Right lobe of liver (tissue), 6 donors: ENCODE measurements around the gene DMRTC2. TPM values are rescaled to one million over a fixed set of nuclear protein-coding genes. Genes with fewer than 3 reads are reported as not detected.
A peak's percentile ranks its signal among the peaks of the same experiment; 100 is the strongest.

Experiments
- ATAC-seq, 4 donors: fragments of 200-7000 bp; cut with Tn5 transposase; one replicate each; pipeline ENCODE4 v1.9.1; 2020; ENCODE audit warnings: mild to moderate bottlenecking in 4 of 4, moderate library complexity in 4 of 4
- DNase-seq, 3 donors: peaks; one replicate each; pipeline ENCODE4 v3.0.0-alpha.2; 2020
- H3K27ac ChIP-seq, 3 donors: fragments of 200-600 bp; one replicate each; pipeline ENCODE4 v1.8.0; 2022
- H3K27me3 ChIP-seq, 2 donors: fragments of 200-600 bp; one replicate each; pipeline ENCODE4 v1.8.0; 2022
- H3K36me3 ChIP-seq, 4 donors: fragments of 200-600 bp; sonication (generic) in 1 of 4; one replicate each; pipeline versions ENCODE4 v1.5.1 to v1.8.0; 2017 to 2022; ENCODE audit warnings: control low read depth in 1 of 4
- H3K4me1 ChIP-seq, 4 donors: fragments of 200-600 bp; sonication (generic) in 1 of 4; one replicate each; pipeline versions ENCODE4 v1.5.1 to v1.8.0; 2017 to 2022; ENCODE audit warnings: control low read depth in 1 of 4
- H3K4me3 ChIP-seq, 3 donors: fragments of 200-600 bp; one replicate each; pipeline ENCODE4 v1.8.0; 2022
- H3K9me3 ChIP-seq, 4 donors: fragments of 200-600 bp; sonication (generic) in 1 of 4; one replicate each; pipeline versions ENCODE4 v1.5.1 to v1.8.0; 2017 to 2022; ENCODE audit warnings: control low read depth in 1 of 4
- CTCF ChIP-seq, 4 donors: fragments of 200-600 bp in 3 of 4; fragments of 450-650 bp in 1 of 4; IDR thresholded peaks; one replicate each; pipeline versions ENCODE4 v1.5.1 to v1.8.0; 2016 to 2022; ENCODE audit warnings: antibody characterized with exemption in 4 of 4, mild to moderate bottlenecking in 2 of 4
- POLR2A ChIP-seq: fragments of 450-650 bp; IDR thresholded peaks from one replicate; pipeline ENCODE4 v1.6.1; 2017; ENCODE audit warnings: antibody characterized with exemption, mild to moderate bottlenecking
- WGBS: methylation state at CpG from one replicate; pipeline ENCODE4 v1.1.6; 2018; ENCODE audit warnings: low coverage, low lambda C conversion rate; ENCODE audit not compliant: insufficient coverage; ENCODE audit errors: missing lambda C conversion rate; 5-methylcytosine and 5-hydroxymethylcytosine counted together
- intact Hi-C, 2 donors: fragments of 100-400 bp; cut with DNase I; formaldehyde crosslinking; loops; one replicate each; pipeline versions ENCODE4 v1.11.2 to v1.14.1; 2022
- total RNA-seq, 6 experiments: library from RNA; depleted of rRNA in 2 of 6; stranded (reverse); fragments of >200 nt in 2 of 6; fragmentation: NEBNext Ultra II Directional in 3 of 6; extraction: Animal tissue kit (Norgen Biotek cat#: 25700) in 3 of 6; gene quantifications; one replicate each; pipeline versions ENCODE4 v1.1.0 to v1.2.4, GENCODE V29; 2016 to 2023
- donor health status: DM: no; HTN: yes; CAD: no.
- donor health status: DM: no; HTN: no; CAD: no.
- donor health status: DM: no; HTN: no; CAD: no.
- donor health status: DM: no; HTN: yes; CAD: no.
- donor health status: DM: no; HTN: yes; CAD: no.

The DMRTC2 gene
- total RNA-seq, 6 experiments from 2014 or later: not detected

- Histone ChIP-seq H3K4me3 (no peak overlapping the region), H3K9me3 (no peaks in the 10 kb centered on the region), H3K36me3 (peaks cover 0 to 10% (median 6%) of the 10 kb centered on the region in 4 donors), H3K27me3 (no peaks in the 10 kb centered on the region), H3K4me1 (peaks cover 0 to 5% (median 2%) of the 10 kb centered on the region in 4 donors), H3K27ac (no peak overlapping the region)
- intact Hi-C loops: no loop called here
- ATAC-seq: no peak
- DNase-seq: no peak
- WGBS: 95% methylated on average over 2 of the region's 8 CpGs
- TF ChIP-seq CTCF (IDR thresholded peaks at IDR 0.05) (no peak), POLR2A (no peak)
These were observed 45.1 kb downstream of the DMRTC2 start for GRCh38 chr19:41889896-41890295.

GRCh38 chr19:41890936-41891335, 46.1 kb downstream of the DMRTC2 start:
- Histone ChIP-seq H3K27ac (no peak overlapping the region), H3K27me3 (no peaks in the 10 kb centered on the region), H3K4me3 (no peak overlapping the region), H3K36me3 (peaks cover 0 to 19% (median 13%) of the 10 kb centered on the region in 4 donors), H3K9me3 (no peaks in the 10 kb centered on the region), H3K4me1 (peaks cover 0 to 4% (median 0%) of the 10 kb centered on the region in 4 donors)
- WGBS: no CpG with 5 or more reads among the region's 4 CpGs
- TF ChIP-seq CTCF (IDR thresholded peaks at IDR 0.05): no peak
- ATAC-seq (no peak), DNase-seq (no peak)
- intact Hi-C loops: no loop called here

- ATAC-seq (no peak), DNase-seq (no peak)
- Histone ChIP-seq H3K4me1 (no peaks in the 10 kb centered on the region), H3K27ac (no peak overlapping the region), H3K27me3 (no peaks in the 10 kb centered on the region), H3K36me3 (peaks cover 0 to 23% (median 15%) of the 10 kb centered on the region in 4 donors), H3K4me3 (no peak overlapping the region), H3K9me3 (no peaks in the 10 kb centered on the region)
- intact Hi-C loops: no loop called here
- 89% methylated on average over 4 of the region's 34 CpGs for WGBS
- TF ChIP-seq POLR2A (no peak), CTCF (IDR thresholded peaks at IDR 0.05) (no peak)
These were observed 47.5 kb downstream of the DMRTC2 start for GRCh38 chr19:41892173-41892902.

GRCh38 chr19:41893899-41894298, 49.1 kb downstream of the DMRTC2 start:
- TF ChIP-seq CTCF (IDR thresholded peaks at IDR 0.05): no peak
- no peak overlapping the region for H3K27ac ChIP-seq
- no peak overlapping the region for H3K4me3 ChIP-seq
- H3K4me1 ChIP-seq: no peaks in the 10 kb centered on the region
- DNase-seq: no peak
- H3K9me3 ChIP-seq: no peaks in the 10 kb centered on the region
- H3K27me3 ChIP-seq: no peaks in the 10 kb centered on the region
- peaks cover 0 to 33% (median 19%) of the 10 kb centered on the region in 4 donors for H3K36me3 ChIP-seq
- no CpG with 5 or more reads among the region's 6 CpGs for WGBS
- ATAC-seq: peak in 1 of 4 donors; percentile 16
- intact Hi-C loops: no loop called here
